GM23338 (cell line): ENCODE data around the gene LYRM7. TPM values are rescaled to one million over a fixed set of nuclear protein-coding genes. Genes with fewer than 3 reads are reported as not detected.

Experiments
- ATAC-seq: fragments of 200-7000 bp; cut with Tn5 transposase; 3 replicates; pipeline ENCODE4 v1.9.1; 2020
- DNase-seq: peaks from one replicate; pipeline ENCODE4 v3.0.0-alpha.2; 2015; ENCODE audit warnings: low spot score
- H2AFZ ChIP-seq: fragments of 200-600 bp; sonication (generic); 2 replicates; pipeline ENCODE4 v1.8.0; 2016; ENCODE audit warnings: antibody characterized with exemption, mild to moderate bottlenecking, moderate library complexity
- H3F3A ChIP-seq: fragments of 200-600 bp; sonication (generic); replicated peaks from 2 replicates; pipeline ENCODE4 v1.8.0; 2017; ENCODE audit warnings: antibody characterized with exemption, mixed run types, low read depth
- H3K27ac ChIP-seq: fragments of 200-600 bp; sonication (generic); 2 replicates; pipeline ENCODE4 v1.6.1; 2016; ENCODE audit warnings: low read depth
- H3K27me3 ChIP-seq: fragments of 200-600 bp; sonication (generic); 2 replicates; pipeline ENCODE4 v1.8.0; 2016; ENCODE audit warnings: mild to moderate bottlenecking, mixed run types, moderate library complexity; ENCODE audit not compliant: insufficient read depth
- H3K36me3 ChIP-seq: fragments of 200-600 bp; sonication (generic); 2 replicates; pipeline ENCODE4 v1.8.0; 2016; ENCODE audit warnings: mild to moderate bottlenecking; ENCODE audit not compliant: insufficient read depth
- H3K4me1 ChIP-seq: fragments of 200-600 bp; sonication (generic); 2 replicates; pipeline ENCODE4 v1.8.0; 2016; ENCODE audit warnings: mild to moderate bottlenecking, moderate library complexity; ENCODE audit not compliant: insufficient read depth
- H3K4me2 ChIP-seq: fragments of 200-600 bp; sonication (generic); 2 replicates; pipeline ENCODE4 v1.7.1; 2017; ENCODE audit warnings: mixed run types
- H3K4me3 ChIP-seq: fragments of 200-600 bp; sonication (generic); 2 replicates; pipeline ENCODE4 v1.6.1; 2016; ENCODE audit warnings: mixed run types
- H3K79me2 ChIP-seq: fragments of 200-600 bp; sonication (generic); replicated peaks from 2 replicates; pipeline ENCODE4 v1.8.0; 2017; ENCODE audit warnings: mild to moderate bottlenecking; ENCODE audit not compliant: insufficient read depth
- H3K9me2 ChIP-seq: fragments of 200-600 bp; sonication (generic); 2 replicates; pipeline ENCODE4 v1.8.0; 2017; ENCODE audit not compliant: insufficient read depth
- H4K20me1 ChIP-seq: fragments of 200-600 bp; sonication (generic); replicated peaks from 2 replicates; pipeline ENCODE4 v1.8.0; 2017; ENCODE audit warnings: mild to moderate bottlenecking; ENCODE audit not compliant: insufficient read depth
- H3K27ac Mint-ChIP-seq: 2 replicates; pipeline ENCODE4 v1.8.0; 2020; ENCODE audit warnings: inconsistent platforms, mild to moderate bottlenecking, moderate library complexity, mixed read lengths
- H3K27me3 Mint-ChIP-seq: 3 replicates; pipeline ENCODE4 v1.8.0; 2022; ENCODE audit warnings: low read depth, mild to moderate bottlenecking, moderate library complexity, mixed read lengths, inconsistent platforms; ENCODE audit not compliant: insufficient read depth, poor library complexity
- H3K36me3 Mint-ChIP-seq: 3 replicates; pipeline ENCODE4 v1.8.0; 2021; ENCODE audit warnings: low read depth, mild to moderate bottlenecking, inconsistent platforms, moderate library complexity, mixed read lengths
- H3K4me1 Mint-ChIP-seq: 3 replicates; pipeline ENCODE4 v1.8.0; 2020; ENCODE audit warnings: mild to moderate bottlenecking, inconsistent platforms, mixed read lengths
- H3K4me3 Mint-ChIP-seq: 3 replicates; pipeline ENCODE4 v1.8.0; 2021; ENCODE audit warnings: moderate library complexity, mild to moderate bottlenecking, inconsistent platforms, mixed read lengths
- H3K9me3 Mint-ChIP-seq: 3 replicates; pipeline ENCODE4 v1.8.0; 2020; ENCODE audit warnings: moderate library complexity, mild to moderate bottlenecking, inconsistent platforms, mixed read lengths
- CREB1 ChIP-seq: fragments of 250-450 bp; sonication (Bioruptor Pico); IDR thresholded peaks from 2 replicates; pipeline ENCODE4 v1.5.0; 2020; ENCODE audit warnings: low read depth, mild to moderate bottlenecking, moderate library complexity
- EZH2 ChIP-seq: fragments of 200-600 bp; sonication (generic); IDR thresholded peaks from one replicate; pipeline ENCODE4 v1.8.0; 2017; ENCODE audit warnings: antibody characterized with exemption, mild to moderate bottlenecking, low read depth; ENCODE audit not compliant: unreplicated experiment
- EZH2phosphoT487 ChIP-seq: fragments of 200-600 bp; sonication (generic); IDR thresholded peaks from one replicate; pipeline ENCODE4 v1.8.1; 2018; ENCODE audit warnings: antibody characterized with exemption; ENCODE audit not compliant: unreplicated experiment
- JUNB ChIP-seq: IDR thresholded peaks from one replicate; pipeline ENCODE4 v1.6.1; 2016; ENCODE audit warnings: antibody characterized with exemption; ENCODE audit not compliant: unreplicated experiment
- NANOG ChIP-seq: IDR thresholded peaks from 2 replicates; pipeline ENCODE4 v1.6.1; 2016; ENCODE audit warnings: antibody characterized with exemption, borderline replicate concordance
- POLR2AphosphoS5 ChIP-seq: IDR thresholded peaks from 2 replicates; pipeline ENCODE4 v1.6.1; 2016; ENCODE audit warnings: antibody characterized with exemption, low read depth
- STAT1 ChIP-seq: IDR thresholded peaks from one replicate; pipeline ENCODE4 v1.6.1; 2016; ENCODE audit warnings: antibody characterized with exemption; ENCODE audit not compliant: unreplicated experiment
- ZNF114 ChIP-seq: fragments of 250-450 bp; sonication (Bioruptor Pico); IDR thresholded peaks from 2 replicates; pipeline ENCODE4 v1.5.0; 2020; ENCODE audit warnings: mild to moderate bottlenecking, moderate library complexity
- ZNF331 ChIP-seq: fragments of 250-450 bp; sonication (Bioruptor Pico); IDR thresholded peaks from 2 replicates; pipeline ENCODE4 v1.5.0; 2020; ENCODE audit warnings: low read depth, mild to moderate bottlenecking, moderate library complexity
- polyA plus RNA-seq: library from polyadenylated mRNA; unstranded; fragments of >200 nt; fragmentation: Nextera tagmentation; extraction: Ambion mirVana; gene quantifications from 2 replicates; pipeline ENCODE4 v1.2.1, GENCODE V29; 2016
- total RNA-seq: library from RNA; depleted of rRNA; stranded (reverse); fragments of >200 nt; shearing (Covaris generic); gene quantifications from 2 replicates; pipeline ENCODE4 v1.2.3, GENCODE V29; 2014
- TF ChIP-seq, protein P1 (sequence below): fragments of 250-450 bp; sonication (Bioruptor Pico); IDR thresholded peaks from 2 replicates; pipeline ENCODE4 v1.5.0; 2020; ENCODE audit warnings: mild to moderate bottlenecking, moderate library complexity
- TF ChIP-seq, protein P2 (sequence below), 2 experiments: fragments of 200-600 bp in 1 of 2; sonication (generic) in 1 of 2; conservative IDR thresholded peaks; 2 replicates each; pipeline versions ENCODE4 v1.5.1 to v1.6.1; 2016 to 2017; ENCODE audit warnings: antibody characterized with exemption in 2 of 2, low read depth in 2 of 2, mild to moderate bottlenecking in 2 of 2, moderate library complexity in 1 of 2
- TF ChIP-seq, protein P3 (sequence below): IDR thresholded peaks from one replicate; pipeline ENCODE4 v1.6.1; 2018; ENCODE audit warnings: antibody characterized with exemption; ENCODE audit not compliant: unreplicated experiment
- TF ChIP-seq, protein P4 (sequence below): IDR thresholded peaks from 2 replicates; pipeline ENCODE4 v1.6.1; 2016; ENCODE audit warnings: antibody characterized with exemption

The LYRM7 gene
- total and polyA plus RNA-seq, 2 experiments from 2014 or later, result 11.3 to 34.8 TPM

DNA sequence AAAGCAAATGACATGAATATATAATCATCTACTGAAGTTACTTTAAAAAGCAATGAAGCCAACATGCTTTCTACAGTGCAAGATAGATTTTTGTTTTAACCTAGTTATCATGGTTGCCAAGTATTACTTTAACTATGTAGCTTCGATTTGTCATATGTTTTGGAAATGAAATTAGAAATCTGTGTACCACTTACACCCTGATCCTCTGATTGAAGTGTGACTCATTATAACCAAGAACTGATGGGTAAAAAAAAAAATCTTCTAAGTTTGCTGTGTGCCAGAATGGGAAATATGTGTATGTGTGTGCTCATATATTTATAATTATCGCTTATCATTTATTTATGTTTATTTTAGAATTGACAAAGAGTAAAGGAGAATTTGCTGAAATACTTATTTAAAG, 84.0 kb downstream of the LYRM7 start:
- no peaks in the 10 kb centered on the region for H3K79me2 ChIP-seq
- Mint-ChIP-seq H3K4me1 (peaks cover 9% of the 10 kb centered on the region; the same call in 2 of the 3 replicates), H3K27me3 (no peaks in the 10 kb centered on the region), H3K4me3 (no peak overlapping the region), H3K27ac (no peak overlapping the region), H3K36me3 (no peaks in the 10 kb centered on the region), H3K9me3 (no peaks in the 10 kb centered on the region)
- H3K27me3 ChIP-seq, result no peaks in the 10 kb centered on the region
- H2AFZ ChIP-seq, result no peak overlapping the region
- no peak overlapping the region for H3K4me3 ChIP-seq
- no peak overlapping the region for H3K27ac ChIP-seq
- TF ChIP-seq ZNF114 (no peak), STAT1 (no peak), JUNB (no peak), ZNF331 (no peak), EZH2phosphoT487 (no peak), CREB1 (no peak), NANOG (no peak), POLR2AphosphoS5 (no peak), EZH2 (no peak)
- TF ChIP-seq, protein P1, sequence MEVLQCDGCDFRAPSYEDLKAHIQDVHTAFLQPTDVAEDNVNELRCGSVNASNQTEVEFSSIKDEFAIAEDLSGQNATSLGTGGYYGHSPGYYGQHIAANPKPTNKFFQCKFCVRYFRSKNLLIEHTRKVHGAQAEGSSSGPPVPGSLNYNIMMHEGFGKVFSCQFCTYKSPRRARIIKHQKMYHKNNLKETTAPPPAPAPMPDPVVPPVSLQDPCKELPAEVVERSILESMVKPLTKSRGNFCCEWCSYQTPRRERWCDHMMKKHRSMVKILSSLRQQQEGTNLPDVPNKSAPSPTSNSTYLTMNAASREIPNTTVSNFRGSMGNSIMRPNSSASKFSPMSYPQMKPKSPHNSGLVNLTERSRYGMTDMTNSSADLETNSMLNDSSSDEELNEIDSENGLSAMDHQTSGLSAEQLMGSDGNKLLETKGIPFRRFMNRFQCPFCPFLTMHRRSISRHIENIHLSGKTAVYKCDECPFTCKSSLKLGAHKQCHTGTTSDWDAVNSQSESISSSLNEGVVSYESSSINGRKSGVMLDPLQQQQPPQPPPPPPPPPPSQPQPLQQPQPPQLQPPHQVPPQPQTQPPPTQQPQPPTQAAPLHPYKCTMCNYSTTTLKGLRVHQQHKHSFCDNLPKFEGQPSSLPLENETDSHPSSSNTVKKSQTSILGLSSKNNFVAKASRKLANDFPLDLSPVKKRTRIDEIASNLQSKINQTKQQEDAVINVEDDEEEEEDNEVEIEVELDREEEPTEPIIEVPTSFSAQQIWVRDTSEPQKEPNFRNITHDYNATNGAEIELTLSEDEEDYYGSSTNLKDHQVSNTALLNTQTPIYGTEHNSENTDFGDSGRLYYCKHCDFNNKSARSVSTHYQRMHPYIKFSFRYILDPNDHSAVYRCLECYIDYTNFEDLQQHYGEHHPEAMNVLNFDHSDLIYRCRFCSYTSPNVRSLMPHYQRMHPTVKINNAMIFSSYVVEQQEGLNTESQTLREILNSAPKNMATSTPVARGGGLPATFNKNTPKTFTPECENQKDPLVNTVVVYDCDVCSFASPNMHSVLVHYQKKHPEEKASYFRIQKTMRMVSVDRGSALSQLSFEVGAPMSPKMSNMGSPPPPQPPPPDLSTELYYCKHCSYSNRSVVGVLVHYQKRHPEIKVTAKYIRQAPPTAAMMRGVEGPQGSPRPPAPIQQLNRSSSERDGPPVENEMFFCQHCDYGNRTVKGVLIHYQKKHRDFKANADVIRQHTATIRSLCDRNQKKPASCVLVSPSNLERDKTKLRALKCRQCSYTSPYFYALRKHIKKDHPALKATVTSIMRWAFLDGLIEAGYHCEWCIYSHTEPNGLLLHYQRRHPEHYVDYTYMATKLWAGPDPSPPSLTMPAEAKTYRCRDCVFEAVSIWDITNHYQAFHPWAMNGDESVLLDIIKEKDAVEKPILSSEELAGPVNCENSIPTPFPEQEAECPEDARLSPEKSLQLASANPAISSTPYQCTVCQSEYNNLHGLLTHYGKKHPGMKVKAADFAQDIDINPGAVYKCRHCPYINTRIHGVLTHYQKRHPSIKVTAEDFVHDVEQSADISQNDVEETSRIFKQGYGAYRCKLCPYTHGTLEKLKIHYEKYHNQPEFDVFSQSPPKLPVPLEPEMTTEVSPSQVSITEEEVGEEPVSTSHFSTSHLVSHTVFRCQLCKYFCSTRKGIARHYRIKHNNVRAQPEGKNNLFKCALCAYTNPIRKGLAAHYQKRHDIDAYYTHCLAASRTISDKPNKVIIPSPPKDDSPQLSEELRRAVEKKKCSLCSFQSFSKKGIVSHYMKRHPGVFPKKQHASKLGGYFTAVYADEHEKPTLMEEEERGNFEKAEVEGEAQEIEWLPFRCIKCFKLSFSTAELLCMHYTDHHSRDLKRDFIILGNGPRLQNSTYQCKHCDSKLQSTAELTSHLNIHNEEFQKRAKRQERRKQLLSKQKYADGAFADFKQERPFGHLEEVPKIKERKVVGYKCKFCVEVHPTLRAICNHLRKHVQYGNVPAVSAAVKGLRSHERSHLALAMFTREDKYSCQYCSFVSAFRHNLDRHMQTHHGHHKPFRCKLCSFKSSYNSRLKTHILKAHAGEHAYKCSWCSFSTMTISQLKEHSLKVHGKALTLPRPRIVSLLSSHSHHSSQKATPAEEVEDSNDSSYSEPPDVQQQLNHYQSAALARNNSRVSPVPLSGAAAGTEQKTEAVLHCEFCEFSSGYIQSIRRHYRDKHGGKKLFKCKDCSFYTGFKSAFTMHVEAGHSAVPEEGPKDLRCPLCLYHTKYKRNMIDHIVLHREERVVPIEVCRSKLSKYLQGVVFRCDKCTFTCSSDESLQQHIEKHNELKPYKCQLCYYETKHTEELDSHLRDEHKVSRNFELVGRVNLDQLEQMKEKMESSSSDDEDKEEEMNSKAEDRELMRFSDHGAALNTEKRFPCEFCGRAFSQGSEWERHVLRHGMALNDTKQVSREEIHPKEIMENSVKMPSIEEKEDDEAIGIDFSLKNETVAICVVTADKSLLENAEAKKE (CRISPR knock-in tag), result no peak
- TF ChIP-seq, protein P2, sequence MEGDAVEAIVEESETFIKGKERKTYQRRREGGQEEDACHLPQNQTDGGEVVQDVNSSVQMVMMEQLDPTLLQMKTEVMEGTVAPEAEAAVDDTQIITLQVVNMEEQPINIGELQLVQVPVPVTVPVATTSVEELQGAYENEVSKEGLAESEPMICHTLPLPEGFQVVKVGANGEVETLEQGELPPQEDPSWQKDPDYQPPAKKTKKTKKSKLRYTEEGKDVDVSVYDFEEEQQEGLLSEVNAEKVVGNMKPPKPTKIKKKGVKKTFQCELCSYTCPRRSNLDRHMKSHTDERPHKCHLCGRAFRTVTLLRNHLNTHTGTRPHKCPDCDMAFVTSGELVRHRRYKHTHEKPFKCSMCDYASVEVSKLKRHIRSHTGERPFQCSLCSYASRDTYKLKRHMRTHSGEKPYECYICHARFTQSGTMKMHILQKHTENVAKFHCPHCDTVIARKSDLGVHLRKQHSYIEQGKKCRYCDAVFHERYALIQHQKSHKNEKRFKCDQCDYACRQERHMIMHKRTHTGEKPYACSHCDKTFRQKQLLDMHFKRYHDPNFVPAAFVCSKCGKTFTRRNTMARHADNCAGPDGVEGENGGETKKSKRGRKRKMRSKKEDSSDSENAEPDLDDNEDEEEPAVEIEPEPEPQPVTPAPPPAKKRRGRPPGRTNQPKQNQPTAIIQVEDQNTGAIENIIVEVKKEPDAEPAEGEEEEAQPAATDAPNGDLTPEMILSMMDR (conservative IDR thresholded peaks at IDR 0.05; ENCODE audit: low read depth in 2 of 2), result no peak
- TF ChIP-seq, protein P3, sequence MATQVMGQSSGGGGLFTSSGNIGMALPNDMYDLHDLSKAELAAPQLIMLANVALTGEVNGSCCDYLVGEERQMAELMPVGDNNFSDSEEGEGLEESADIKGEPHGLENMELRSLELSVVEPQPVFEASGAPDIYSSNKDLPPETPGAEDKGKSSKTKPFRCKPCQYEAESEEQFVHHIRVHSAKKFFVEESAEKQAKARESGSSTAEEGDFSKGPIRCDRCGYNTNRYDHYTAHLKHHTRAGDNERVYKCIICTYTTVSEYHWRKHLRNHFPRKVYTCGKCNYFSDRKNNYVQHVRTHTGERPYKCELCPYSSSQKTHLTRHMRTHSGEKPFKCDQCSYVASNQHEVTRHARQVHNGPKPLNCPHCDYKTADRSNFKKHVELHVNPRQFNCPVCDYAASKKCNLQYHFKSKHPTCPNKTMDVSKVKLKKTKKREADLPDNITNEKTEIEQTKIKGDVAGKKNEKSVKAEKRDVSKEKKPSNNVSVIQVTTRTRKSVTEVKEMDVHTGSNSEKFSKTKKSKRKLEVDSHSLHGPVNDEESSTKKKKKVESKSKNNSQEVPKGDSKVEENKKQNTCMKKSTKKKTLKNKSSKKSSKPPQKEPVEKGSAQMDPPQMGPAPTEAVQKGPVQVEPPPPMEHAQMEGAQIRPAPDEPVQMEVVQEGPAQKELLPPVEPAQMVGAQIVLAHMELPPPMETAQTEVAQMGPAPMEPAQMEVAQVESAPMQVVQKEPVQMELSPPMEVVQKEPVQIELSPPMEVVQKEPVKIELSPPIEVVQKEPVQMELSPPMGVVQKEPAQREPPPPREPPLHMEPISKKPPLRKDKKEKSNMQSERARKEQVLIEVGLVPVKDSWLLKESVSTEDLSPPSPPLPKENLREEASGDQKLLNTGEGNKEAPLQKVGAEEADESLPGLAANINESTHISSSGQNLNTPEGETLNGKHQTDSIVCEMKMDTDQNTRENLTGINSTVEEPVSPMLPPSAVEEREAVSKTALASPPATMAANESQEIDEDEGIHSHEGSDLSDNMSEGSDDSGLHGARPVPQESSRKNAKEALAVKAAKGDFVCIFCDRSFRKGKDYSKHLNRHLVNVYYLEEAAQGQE, result no peak
- TF ChIP-seq, protein P4, sequence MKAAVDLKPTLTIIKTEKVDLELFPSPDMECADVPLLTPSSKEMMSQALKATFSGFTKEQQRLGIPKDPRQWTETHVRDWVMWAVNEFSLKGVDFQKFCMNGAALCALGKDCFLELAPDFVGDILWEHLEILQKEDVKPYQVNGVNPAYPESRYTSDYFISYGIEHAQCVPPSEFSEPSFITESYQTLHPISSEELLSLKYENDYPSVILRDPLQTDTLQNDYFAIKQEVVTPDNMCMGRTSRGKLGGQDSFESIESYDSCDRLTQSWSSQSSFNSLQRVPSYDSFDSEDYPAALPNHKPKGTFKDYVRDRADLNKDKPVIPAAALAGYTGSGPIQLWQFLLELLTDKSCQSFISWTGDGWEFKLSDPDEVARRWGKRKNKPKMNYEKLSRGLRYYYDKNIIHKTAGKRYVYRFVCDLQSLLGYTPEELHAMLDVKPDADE, result no peak
- no peaks in the 10 kb centered on the region for H3K36me3 ChIP-seq
- no peak overlapping the region for H3K4me2 ChIP-seq
- H3F3A ChIP-seq, result no peaks in the 10 kb centered on the region
- no peaks in the 10 kb centered on the region for H4K20me1 ChIP-seq
- H3K9me2 ChIP-seq, result no peaks in the 10 kb centered on the region
- DNase-seq (no peak), ATAC-seq (no peak)
- H3K4me1 ChIP-seq, result no peaks in the 10 kb centered on the region
